WI38 (cell line): ENCODE results near the gene NDUFS1.
"Not testable (repeated sequence)": the region's sequence is repeated elsewhere in the genome, so short reads cannot be mapped to it uniquely, and the experiment has no call there.

ENCODE experiments used
- H3K4me3 ChIP-seq: 2 replicates; pipeline ENCODE4 v1.5.1; 2011; ENCODE audit warnings: low read depth, mild to moderate bottlenecking, control low read depth, low read length
- CTCF ChIP-seq: IDR thresholded peaks from 2 replicates; pipeline ENCODE4 v1.5.1; 2012; ENCODE audit warnings: low read depth, mild to moderate bottlenecking, control low read depth, low read length

Gene NDUFS1

GRCh38 chr2:206198677-206199076, 39.4 kb upstream of the NDUFS1 start:
- no peak for TF ChIP-seq CTCF
- H3K4me3 ChIP-seq, result no peak overlapping the region

- H3K4me3 ChIP-seq, result no peak overlapping the region
- no peak for TF ChIP-seq CTCF
Observed at GRCh38 chr2:206193671-206194357, 34.6 kb upstream of the NDUFS1 start.

DNA sequence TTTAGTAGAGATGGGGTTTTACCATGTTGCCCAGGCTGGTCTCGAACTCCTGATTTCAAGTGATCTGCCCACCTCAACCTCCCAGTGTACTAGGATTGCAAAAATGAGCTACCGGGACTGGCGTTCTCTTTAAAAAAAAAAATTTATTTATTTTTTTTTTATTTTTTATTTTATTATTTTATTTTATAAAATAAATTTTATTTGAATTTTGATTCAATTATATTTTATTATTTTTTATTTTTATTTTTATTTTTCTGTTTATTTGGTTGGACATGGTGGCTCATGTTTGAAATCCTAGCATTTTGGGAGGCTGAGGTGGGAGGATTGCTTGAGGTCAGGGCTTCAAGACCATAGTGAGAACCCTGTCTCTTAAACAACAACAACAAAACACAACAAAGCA, 32.9 kb upstream of the NDUFS1 start:
- no peak overlapping the region for H3K4me3 ChIP-seq
- TF ChIP-seq CTCF, result no peak

DNA sequence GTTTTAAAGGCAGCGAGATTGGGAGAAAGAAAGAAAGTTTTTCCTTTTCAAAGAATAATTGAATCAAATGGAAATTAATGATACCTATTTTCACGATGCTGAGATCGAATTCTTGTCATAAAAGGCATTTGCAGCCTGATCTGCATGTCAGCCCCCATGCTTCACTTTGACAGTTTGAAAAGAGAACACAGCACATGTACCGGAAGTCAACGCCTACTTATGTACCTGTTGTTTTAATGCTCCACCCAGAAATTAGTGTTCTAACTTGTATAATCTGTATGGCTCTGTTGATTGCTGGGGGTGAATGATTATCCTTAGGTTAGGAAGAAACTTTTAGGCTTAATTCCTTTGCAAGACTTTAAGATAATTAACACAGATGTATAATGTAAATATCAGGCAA, 31.4 kb upstream of the NDUFS1 start:
- H3K4me3 ChIP-seq, result no peak overlapping the region
- no peak for TF ChIP-seq CTCF

- no peak for TF ChIP-seq CTCF
- H3K4me3 ChIP-seq, result no peak overlapping the region
Observed at GRCh38 chr2:206190111-206190510, 30.9 kb upstream of the NDUFS1 start.

- no peak for TF ChIP-seq CTCF
- no peak overlapping the region for H3K4me3 ChIP-seq
Observed at GRCh38 chr2:206189691-206190090, 30.4 kb upstream of the NDUFS1 start.

DNA sequence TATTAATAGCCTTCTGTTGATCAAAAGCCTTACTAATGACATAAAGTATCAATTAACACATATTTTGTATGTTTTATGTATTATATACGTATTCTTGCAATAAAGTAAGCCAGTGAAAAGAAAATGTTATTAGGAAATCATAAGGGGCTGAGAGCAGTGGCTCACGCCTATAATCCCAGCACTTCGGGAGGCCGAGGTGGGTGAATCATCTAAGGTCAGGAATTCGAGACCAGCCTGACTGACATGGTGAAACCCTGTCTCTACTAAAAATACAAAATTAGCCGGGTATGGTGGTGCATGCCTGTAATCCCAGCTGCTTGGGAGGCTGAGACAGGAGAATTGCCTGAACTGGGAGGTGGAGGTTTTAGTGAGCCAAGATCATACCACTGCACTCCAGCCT, 22.3 kb upstream of the NDUFS1 start:
- H3K4me3 ChIP-seq, result not testable (repeated sequence)

DNA sequence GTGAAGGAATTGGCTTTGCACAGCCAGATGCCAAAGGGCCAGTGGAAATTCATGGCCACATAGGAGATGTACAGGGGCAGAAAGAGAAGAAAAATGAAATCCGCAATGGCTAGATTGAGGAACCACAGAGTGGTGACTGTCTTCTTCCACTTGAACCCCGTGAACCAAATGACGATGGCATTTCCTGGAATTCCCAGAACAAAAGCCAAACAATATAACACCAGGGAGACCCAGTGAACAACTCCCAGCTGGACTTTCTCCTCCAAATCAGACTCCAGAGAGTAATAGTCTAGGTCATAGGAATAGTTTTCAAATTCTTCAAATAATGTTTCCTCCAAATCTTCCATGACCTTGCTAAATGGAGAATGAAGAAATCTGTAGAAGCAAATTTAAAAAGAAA, 17.7 kb upstream of the NDUFS1 start:
- TF ChIP-seq CTCF, result no peak

More for the DNA sequence above, 17.7 kb upstream of the NDUFS1 start:
- no peak overlapping the region for H3K4me3 ChIP-seq
